A549 (cell line): Measurements from ENCODE around the gene CCDC169.

Source experiments
- CEBPB ChIP-seq, 2 experiments: fragments of >200 bp in 1 of 2; sonication (Bioruptor Twin) in 1 of 2; formaldehyde crosslinking in 1 of 2; IDR thresholded peaks; 2 replicates each; pipeline ENCODE4 v1.6.1; 2012 to 2016
- EHMT2 ChIP-seq: fragments of 200-600 bp; sonication (generic); IDR thresholded peaks from 2 replicates; pipeline ENCODE4 v1.6.1; 2016; ENCODE audit warnings: antibody characterized with exemption, low read depth, mild to moderate bottlenecking, moderate library complexity
- EP300 ChIP-seq, 2 experiments: fragments of >200 bp; sonication (Bioruptor Twin); formaldehyde crosslinking; IDR thresholded peaks; 2 replicates in 1 of 2; 3 replicates in 1 of 2; pipeline ENCODE4 v1.6.1; 2016 to 2017
- HOXB13 ChIP-seq: fragments of 250-450 bp; sonication (Bioruptor Pico); IDR thresholded peaks from 2 replicates; pipeline ENCODE4 v1.5.0; 2020; ENCODE audit warnings: low read depth, mild to moderate bottlenecking, moderate library complexity
- JUN ChIP-seq, 2 experiments: fragments of >200 bp; sonication (Bioruptor Twin); formaldehyde crosslinking; IDR thresholded peaks; 2 replicates in 1 of 2; 3 replicates in 1 of 2; pipeline ENCODE4 v1.6.1; 2016 to 2017
- MYC ChIP-seq: IDR thresholded peaks from 2 replicates; pipeline ENCODE4 v1.6.1; 2012; ENCODE audit warnings: mild to moderate bottlenecking, inconsistent platforms, low read length, improper control_type of control experiment, borderline replicate concordance
- RFX5 ChIP-seq: fragments of 450-650 bp; IDR thresholded peaks from 2 replicates; pipeline ENCODE4 v1.7.1; 2014; ENCODE audit warnings: antibody characterized with exemption, mild to moderate bottlenecking, moderate library complexity
- TF ChIP-seq, protein P1 (sequence below): IDR thresholded peaks from 2 replicates; pipeline ENCODE4 v1.6.1; 2012
- TF ChIP-seq, protein P2 (sequence below): IDR thresholded peaks from 2 replicates; pipeline ENCODE4 v1.6.1; 2012; ENCODE audit warnings: low read depth, borderline replicate concordance
- TF ChIP-seq, protein P3 (sequence below): fragments of >200 bp; sonication (Bioruptor Twin); formaldehyde crosslinking; IDR thresholded peaks from 3 replicates; pipeline ENCODE4 v1.5.1; 2016

DNA sequence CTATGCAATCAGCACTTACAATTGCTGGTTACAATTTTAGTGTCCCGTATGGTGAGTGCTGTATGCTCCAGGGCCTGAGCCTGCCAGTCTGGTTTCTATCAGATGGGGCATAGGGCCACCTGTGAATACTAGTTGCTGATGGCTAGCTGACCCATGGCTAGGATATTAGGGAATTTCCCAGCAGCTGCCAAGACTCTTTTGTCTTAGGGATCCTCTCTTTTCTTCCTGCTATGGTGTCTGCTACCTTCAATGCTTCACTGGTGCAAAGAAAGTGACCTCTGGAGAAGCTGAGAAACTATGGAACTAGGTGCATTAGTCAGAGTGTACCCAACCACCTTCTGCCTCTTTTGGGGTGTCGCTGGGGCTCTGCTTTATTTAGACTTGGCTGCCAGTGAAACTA is 11.6 kb downstream of the CCDC169 start:
- TF ChIP-seq, protein P1, sequence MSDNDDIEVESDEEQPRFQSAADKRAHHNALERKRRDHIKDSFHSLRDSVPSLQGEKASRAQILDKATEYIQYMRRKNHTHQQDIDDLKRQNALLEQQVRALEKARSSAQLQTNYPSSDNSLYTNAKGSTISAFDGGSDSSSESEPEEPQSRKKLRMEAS = no peak
- TF ChIP-seq, protein P2, sequence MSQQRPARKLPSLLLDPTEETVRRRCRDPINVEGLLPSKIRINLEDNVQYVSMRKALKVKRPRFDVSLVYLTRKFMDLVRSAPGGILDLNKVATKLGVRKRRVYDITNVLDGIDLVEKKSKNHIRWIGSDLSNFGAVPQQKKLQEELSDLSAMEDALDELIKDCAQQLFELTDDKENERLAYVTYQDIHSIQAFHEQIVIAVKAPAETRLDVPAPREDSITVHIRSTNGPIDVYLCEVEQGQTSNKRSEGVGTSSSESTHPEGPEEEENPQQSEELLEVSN = no peak
- TF ChIP-seq, protein P3, sequence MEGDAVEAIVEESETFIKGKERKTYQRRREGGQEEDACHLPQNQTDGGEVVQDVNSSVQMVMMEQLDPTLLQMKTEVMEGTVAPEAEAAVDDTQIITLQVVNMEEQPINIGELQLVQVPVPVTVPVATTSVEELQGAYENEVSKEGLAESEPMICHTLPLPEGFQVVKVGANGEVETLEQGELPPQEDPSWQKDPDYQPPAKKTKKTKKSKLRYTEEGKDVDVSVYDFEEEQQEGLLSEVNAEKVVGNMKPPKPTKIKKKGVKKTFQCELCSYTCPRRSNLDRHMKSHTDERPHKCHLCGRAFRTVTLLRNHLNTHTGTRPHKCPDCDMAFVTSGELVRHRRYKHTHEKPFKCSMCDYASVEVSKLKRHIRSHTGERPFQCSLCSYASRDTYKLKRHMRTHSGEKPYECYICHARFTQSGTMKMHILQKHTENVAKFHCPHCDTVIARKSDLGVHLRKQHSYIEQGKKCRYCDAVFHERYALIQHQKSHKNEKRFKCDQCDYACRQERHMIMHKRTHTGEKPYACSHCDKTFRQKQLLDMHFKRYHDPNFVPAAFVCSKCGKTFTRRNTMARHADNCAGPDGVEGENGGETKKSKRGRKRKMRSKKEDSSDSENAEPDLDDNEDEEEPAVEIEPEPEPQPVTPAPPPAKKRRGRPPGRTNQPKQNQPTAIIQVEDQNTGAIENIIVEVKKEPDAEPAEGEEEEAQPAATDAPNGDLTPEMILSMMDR = no peak
- TF ChIP-seq JUN (IDR thresholded peaks at IDR 0.05) (no peak), MYC (no peak), EP300 (IDR thresholded peaks at IDR 0.05) (no peak), HOXB13 (CRISPR knock-in tag) (no peak), EHMT2 (no peak), CEBPB (IDR thresholded peaks at IDR 0.05) (no peak), RFX5 (no peak)
